ENCODE results near the gene CPNE2. TPM values are rescaled to one million over a fixed set of nuclear protein-coding genes. Genes with fewer than 3 reads are reported as not detected.

CPNE2 gene
- total and polyA plus RNA-seq, 8 donors: 49.4 to 72.1 (median 67.5) TPM

- Histone ChIP-seq H3K4me3 (no peak overlapping the region), H3K27ac (peak overlapping the region in 1 of 2 donors; percentile 81), H3K36me3 (peaks cover 0 to 49% of the 10 kb centered on the region in 2 donors), H3K9me3 (no peaks in the 10 kb centered on the region), H3K4me1 (peaks cover 3 to 20% of the 10 kb centered on the region in 2 donors), H3K27me3 (no peaks in the 10 kb centered on the region)
- DNase-seq (no peak), ATAC-seq (no peak)
- TF ChIP-seq CTCF (IDR thresholded peaks at IDR 0.05): no peak
- intact Hi-C loops (cut with DNase I): loop anchor here in 1 of 2 donors (5.0 to 10.0 kb wide), 2 partner anchors 84 to 211 kb away; no protein-coding TSS in a partner anchor
These were observed 8.8 kb upstream of the CPNE2 start for GRCh38 chr16:57083485-57084126.

GRCh38 chr16:57084257-57084770, 8.1 kb upstream of the CPNE2 start:
- H3K27ac ChIP-seq: peak overlapping the region in 1 of 2 donors; percentile 81
- peak; percentile 95 to 98 for TF ChIP-seq CTCF (IDR thresholded peaks at IDR 0.05)
- peaks cover 0 to 42% of the 10 kb centered on the region in 2 donors for H3K36me3 ChIP-seq
- DNase-seq: peak; percentile 54 to 86 (median 79)
- no peaks in the 10 kb centered on the region for H3K27me3 ChIP-seq
- H3K4me3 ChIP-seq: no peak overlapping the region
- H3K9me3 ChIP-seq: no peaks in the 10 kb centered on the region
- intact Hi-C loops (cut with DNase I): loop anchor here in 1 of 2 donors (5.0 to 10.0 kb wide), 2 partner anchors 83 to 210 kb away; no protein-coding TSS in a partner anchor
- H3K4me1 ChIP-seq: peaks cover 3 to 20% of the 10 kb centered on the region in 2 donors
- peak; percentile 98 for ATAC-seq

- DNase-seq: no peak
- Histone ChIP-seq H3K27ac (peak overlapping the region in 1 of 2 donors; percentile 81), H3K27me3 (no peaks in the 10 kb centered on the region), H3K4me1 (peaks cover 3 to 22% of the 10 kb centered on the region in 2 donors), H3K9me3 (no peaks in the 10 kb centered on the region), H3K36me3 (peaks cover 0 to 35% of the 10 kb centered on the region in 2 donors), H3K4me3 (no peak overlapping the region)
- ATAC-seq: no peak
- no peak for TF ChIP-seq CTCF (IDR thresholded peaks at IDR 0.05)
- intact Hi-C loops (cut with DNase I): loop anchor here (5.0 to 10.0 kb wide), 2 partner anchors 82 to 210 kb away; no protein-coding TSS in a partner anchor
These were observed 7.4 kb upstream of the CPNE2 start for GRCh38 chr16:57084996-57085395.

GRCh38 chr16:57087003-57087402, 5.4 kb upstream of the CPNE2 start:
- Histone ChIP-seq H3K9me3 (no peaks in the 10 kb centered on the region), H3K4me3 (no peak overlapping the region), H3K27me3 (no peaks in the 10 kb centered on the region), H3K36me3 (peaks cover 0 to 15% of the 10 kb centered on the region in 2 donors), H3K4me1 (peaks cover 3 to 40% of the 10 kb centered on the region in 2 donors), H3K27ac (no peak overlapping the region)
- no peak for TF ChIP-seq CTCF (IDR thresholded peaks at IDR 0.05)
- no peak for DNase-seq
- ATAC-seq: no peak
- intact Hi-C loops (cut with DNase I): loop anchor here (5.0 to 10.0 kb wide), 2 partner anchors 80 to 208 kb away; no protein-coding TSS in a partner anchor

- Histone ChIP-seq H3K27me3 (no peaks in the 10 kb centered on the region), H3K9me3 (no peaks in the 10 kb centered on the region), H3K27ac (no peak overlapping the region), H3K4me1 (peaks cover 7 to 47% of the 10 kb centered on the region in 2 donors), H3K36me3 (no peaks in the 10 kb centered on the region), H3K4me3 (no peak overlapping the region)
- no peak for DNase-seq
- TF ChIP-seq CTCF (IDR thresholded peaks at IDR 0.05): no peak
- no peak for ATAC-seq
- intact Hi-C loops (cut with DNase I): loop anchor here (5.0 to 10.0 kb wide), 2 partner anchors 78 to 205 kb away; no protein-coding TSS in a partner anchor
These were observed 3.0 kb upstream of the CPNE2 start for GRCh38 chr16:57089406-57089805.

All from left lung (tissue), 10 donors.